ENCODE data around the gene FRMD6.

Gene FRMD6

DNA sequence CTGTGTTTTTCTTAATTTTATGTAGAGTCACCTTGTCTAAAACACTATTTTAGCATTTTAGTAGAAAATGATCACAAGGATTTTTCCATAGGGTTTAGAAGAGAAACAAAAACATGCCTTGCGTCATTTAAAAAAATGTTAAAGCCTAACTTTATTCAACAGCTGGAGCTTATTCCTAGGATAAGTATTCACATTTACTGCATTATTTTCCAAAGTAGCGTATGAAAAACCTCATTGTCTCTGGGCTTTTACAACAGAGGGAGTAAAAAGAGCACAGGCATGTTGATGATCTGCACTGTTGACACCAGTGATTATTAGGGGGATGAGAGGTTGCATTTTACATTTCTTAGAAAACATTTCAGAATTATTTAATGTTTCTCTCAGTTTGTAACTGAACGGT is 66.1 kb downstream of the FRMD6 start:
- no peaks in the 10 kb centered on the region for H3K27me3 ChIP-seq (ENCODE audit: control insufficient read depth, low read length)
- no peak for TF ChIP-seq EZH2phosphoT487 (IDR thresholded peaks at IDR 0.05; ENCODE audit: borderline replicate concordance, low read length)
- TF ChIP-seq, protein P1, sequence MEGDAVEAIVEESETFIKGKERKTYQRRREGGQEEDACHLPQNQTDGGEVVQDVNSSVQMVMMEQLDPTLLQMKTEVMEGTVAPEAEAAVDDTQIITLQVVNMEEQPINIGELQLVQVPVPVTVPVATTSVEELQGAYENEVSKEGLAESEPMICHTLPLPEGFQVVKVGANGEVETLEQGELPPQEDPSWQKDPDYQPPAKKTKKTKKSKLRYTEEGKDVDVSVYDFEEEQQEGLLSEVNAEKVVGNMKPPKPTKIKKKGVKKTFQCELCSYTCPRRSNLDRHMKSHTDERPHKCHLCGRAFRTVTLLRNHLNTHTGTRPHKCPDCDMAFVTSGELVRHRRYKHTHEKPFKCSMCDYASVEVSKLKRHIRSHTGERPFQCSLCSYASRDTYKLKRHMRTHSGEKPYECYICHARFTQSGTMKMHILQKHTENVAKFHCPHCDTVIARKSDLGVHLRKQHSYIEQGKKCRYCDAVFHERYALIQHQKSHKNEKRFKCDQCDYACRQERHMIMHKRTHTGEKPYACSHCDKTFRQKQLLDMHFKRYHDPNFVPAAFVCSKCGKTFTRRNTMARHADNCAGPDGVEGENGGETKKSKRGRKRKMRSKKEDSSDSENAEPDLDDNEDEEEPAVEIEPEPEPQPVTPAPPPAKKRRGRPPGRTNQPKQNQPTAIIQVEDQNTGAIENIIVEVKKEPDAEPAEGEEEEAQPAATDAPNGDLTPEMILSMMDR (IDR thresholded peaks at IDR 0.05; ENCODE audit: low read depth, low read length, poor library complexity, severe bottlenecking), result no peak
- H3K27ac ChIP-seq (ENCODE audit: low read depth, low read length), result no peak overlapping the region
- H3F3A ChIP-seq (ENCODE audit: control insufficient read depth, insufficient read depth), result no peaks in the 10 kb centered on the region
- H3K4me3 ChIP-seq (ENCODE audit: low read length), result no peak overlapping the region
- H3K9me2 ChIP-seq (replicated peaks; ENCODE audit: control insufficient read depth, low read length), result no peaks in the 10 kb centered on the region
- no peaks in the 10 kb centered on the region for H3K36me3 ChIP-seq (ENCODE audit: control insufficient read depth, low read length)
- no peaks in the 10 kb centered on the region for H3K9me3 ChIP-seq (ENCODE audit: control insufficient read depth, insufficient read depth, low read length)
- H4K20me1 ChIP-seq (ENCODE audit: control insufficient read depth, insufficient read depth, low read depth, low read length), result no peaks in the 10 kb centered on the region
- no peak overlapping the region for H3K4me2 ChIP-seq (ENCODE audit: low read length)
- no peaks in the 10 kb centered on the region for H3K4me1 ChIP-seq (ENCODE audit: control insufficient read depth, low read length)
- H3K79me2 ChIP-seq (ENCODE audit: control insufficient read depth, low read length), result no peaks in the 10 kb centered on the region

DNA sequence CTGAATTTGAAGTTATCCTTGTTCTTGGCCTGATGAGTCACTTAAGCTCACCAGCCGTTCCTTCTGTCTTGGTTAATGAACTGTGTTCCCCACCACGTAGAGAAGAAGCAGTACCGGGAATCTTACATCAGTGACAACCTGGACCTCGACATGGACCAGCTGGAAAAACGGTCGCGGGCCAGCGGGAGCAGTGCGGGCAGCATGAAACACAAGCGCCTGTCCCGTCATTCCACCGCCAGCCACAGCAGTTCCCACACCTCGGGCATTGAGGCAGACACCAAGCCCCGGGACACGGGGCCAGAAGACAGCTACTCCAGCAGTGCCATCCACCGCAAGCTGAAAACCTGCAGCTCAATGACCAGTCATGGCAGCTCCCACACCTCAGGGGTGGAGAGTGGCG is 68.2 kb downstream of the FRMD6 start:
- H3K79me2 ChIP-seq (ENCODE audit: control insufficient read depth, low read length), result no peaks in the 10 kb centered on the region
- no peaks in the 10 kb centered on the region for H3K9me3 ChIP-seq (ENCODE audit: control insufficient read depth, insufficient read depth, low read length)
- H3K4me2 ChIP-seq (ENCODE audit: low read length), result no peak overlapping the region
- H4K20me1 ChIP-seq (ENCODE audit: control insufficient read depth, insufficient read depth, low read depth, low read length), result no peaks in the 10 kb centered on the region
- no peaks in the 10 kb centered on the region for H3K9me2 ChIP-seq (replicated peaks; ENCODE audit: control insufficient read depth, low read length)
- H3K27me3 ChIP-seq (ENCODE audit: control insufficient read depth, low read length), result no peaks in the 10 kb centered on the region
- TF ChIP-seq, protein P1 (IDR thresholded peaks at IDR 0.05; ENCODE audit: low read depth, low read length, poor library complexity, severe bottlenecking), result no peak
- no peak for TF ChIP-seq EZH2phosphoT487 (IDR thresholded peaks at IDR 0.05; ENCODE audit: borderline replicate concordance, low read length)
- H3K27ac ChIP-seq (ENCODE audit: low read depth, low read length), result no peak overlapping the region
- H3K4me1 ChIP-seq (ENCODE audit: control insufficient read depth, low read length), result peaks cover 11% of the 10 kb centered on the region
- H3K4me3 ChIP-seq (ENCODE audit: low read length), result no peak overlapping the region
- H3K36me3 ChIP-seq (ENCODE audit: control insufficient read depth, low read length), result no peaks in the 10 kb centered on the region
- no peaks in the 10 kb centered on the region for H3F3A ChIP-seq (ENCODE audit: control insufficient read depth, insufficient read depth)

DNA sequence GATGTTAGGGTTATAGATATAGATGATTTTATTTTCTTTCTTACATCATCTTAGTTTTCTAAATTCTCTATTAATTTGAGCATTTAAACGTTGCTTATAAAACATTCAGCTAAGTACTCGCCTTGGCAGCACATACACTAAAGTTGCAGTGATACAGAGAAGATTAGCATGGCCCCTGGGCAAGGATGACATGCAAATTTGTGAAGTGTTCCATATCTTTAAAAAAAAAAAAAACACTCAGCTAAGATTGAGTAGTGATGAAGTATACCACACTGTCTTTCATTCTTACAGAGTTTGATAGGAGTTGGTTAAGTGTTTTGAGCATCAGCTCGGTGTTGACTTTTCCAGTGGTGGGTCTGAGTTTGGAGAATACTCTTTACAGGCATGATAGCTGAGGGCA is 72.3 kb downstream of the FRMD6 start:
- peaks cover 14% of the 10 kb centered on the region for H3K4me1 ChIP-seq (ENCODE audit: control insufficient read depth, low read length)
- H4K20me1 ChIP-seq (ENCODE audit: control insufficient read depth, insufficient read depth, low read depth, low read length), result no peaks in the 10 kb centered on the region
- H3K9me3 ChIP-seq (ENCODE audit: control insufficient read depth, insufficient read depth, low read length), result no peaks in the 10 kb centered on the region
- peak overlapping the region; percentile 40 for H3K4me2 ChIP-seq (ENCODE audit: low read length)
- no peaks in the 10 kb centered on the region for H3K36me3 ChIP-seq (ENCODE audit: control insufficient read depth, low read length)
- H3K4me3 ChIP-seq (ENCODE audit: low read length), result no peak overlapping the region
- H3F3A ChIP-seq (ENCODE audit: control insufficient read depth, insufficient read depth), result no peaks in the 10 kb centered on the region
- TF ChIP-seq, protein P1 (IDR thresholded peaks at IDR 0.05; ENCODE audit: low read depth, low read length, poor library complexity, severe bottlenecking), result no peak
- no peak for TF ChIP-seq EZH2phosphoT487 (IDR thresholded peaks at IDR 0.05; ENCODE audit: borderline replicate concordance, low read length)
- no peak overlapping the region for H3K27ac ChIP-seq (ENCODE audit: low read depth, low read length)
- H3K79me2 ChIP-seq (ENCODE audit: control insufficient read depth, low read length), result no peaks in the 10 kb centered on the region
- H3K27me3 ChIP-seq (ENCODE audit: control insufficient read depth, low read length), result no peaks in the 10 kb centered on the region
- no peaks in the 10 kb centered on the region for H3K9me2 ChIP-seq (replicated peaks; ENCODE audit: control insufficient read depth, low read length)

DNA sequence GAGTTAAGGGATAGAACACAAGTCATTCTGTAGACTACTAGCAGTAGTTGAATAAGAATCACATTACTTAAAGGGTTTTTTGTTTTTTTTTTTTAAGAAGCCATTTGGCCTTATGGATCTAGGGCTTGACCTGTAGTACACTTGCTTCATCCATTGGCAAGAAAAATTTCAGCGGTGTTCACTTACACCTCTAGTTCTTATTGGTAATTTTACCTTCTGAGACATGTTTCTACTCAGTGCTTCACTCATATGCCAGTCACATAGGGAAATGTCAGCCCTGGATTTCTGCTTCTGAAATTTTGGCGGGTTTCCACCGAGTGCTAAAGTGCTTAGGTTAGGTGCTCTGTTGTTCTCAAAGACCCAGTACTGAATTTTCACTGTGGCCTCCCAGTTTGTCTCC is 72.9 kb downstream of the FRMD6 start:
- no peak overlapping the region for H3K27ac ChIP-seq (ENCODE audit: low read depth, low read length)
- H3K9me3 ChIP-seq (ENCODE audit: control insufficient read depth, insufficient read depth, low read length), result no peaks in the 10 kb centered on the region
- H3K4me3 ChIP-seq (ENCODE audit: low read length), result no peak overlapping the region
- no peak overlapping the region for H3K4me2 ChIP-seq (ENCODE audit: low read length)
- no peaks in the 10 kb centered on the region for H3K79me2 ChIP-seq (ENCODE audit: control insufficient read depth, low read length)
- H3K36me3 ChIP-seq (ENCODE audit: control insufficient read depth, low read length), result no peaks in the 10 kb centered on the region
- no peaks in the 10 kb centered on the region for H3F3A ChIP-seq (ENCODE audit: control insufficient read depth, insufficient read depth)
- no peaks in the 10 kb centered on the region for H3K27me3 ChIP-seq (ENCODE audit: control insufficient read depth, low read length)
- peaks cover 14% of the 10 kb centered on the region for H3K4me1 ChIP-seq (ENCODE audit: control insufficient read depth, low read length)
- no peaks in the 10 kb centered on the region for H3K9me2 ChIP-seq (replicated peaks; ENCODE audit: control insufficient read depth, low read length)
- TF ChIP-seq, protein P1 (IDR thresholded peaks at IDR 0.05; ENCODE audit: low read depth, low read length, poor library complexity, severe bottlenecking), result no peak
- TF ChIP-seq EZH2phosphoT487 (IDR thresholded peaks at IDR 0.05; ENCODE audit: borderline replicate concordance, low read length), result no peak
- H4K20me1 ChIP-seq (ENCODE audit: control insufficient read depth, insufficient read depth, low read depth, low read length), result no peaks in the 10 kb centered on the region

Measured in DOHH2 (cell line).